Stimulated activated CD8-positive, alpha-beta memory T cell treated with anti-CD3 and anti-CD28 coated beads, Interleukin-7, amount 100 ng/mL, for 1 hour (primary cell): ENCODE data around the gene CHST8.
"Not testable (repeated sequence)": the region's sequence is repeated elsewhere in the genome, so short reads cannot be mapped to it uniquely, and the experiment has no call there.

ENCODE experiments used
- DNase-seq, 2 donors: peaks; one replicate each; pipeline ENCODE4 v3.0.0-alpha.2; 2020; ENCODE audit warnings: low read depth in 2 of 2

The CHST8 gene

GRCh38 chr19:33689138-33689746, 67.5 kb downstream of the CHST8 start:
- DNase-seq = no peak

GRCh38 chr19:33689868-33690267, 68.1 kb downstream of the CHST8 start:
- no peak for DNase-seq

GRCh38 chr19:33690378-33691029, 68.8 kb downstream of the CHST8 start:
- no peak for DNase-seq

GRCh38 chr19:33691030-33691427, 69.3 kb downstream of the CHST8 start:
- no peak for DNase-seq

GRCh38 chr19:33691736-33692135, 70.0 kb downstream of the CHST8 start:
- no peak for DNase-seq

DNA sequence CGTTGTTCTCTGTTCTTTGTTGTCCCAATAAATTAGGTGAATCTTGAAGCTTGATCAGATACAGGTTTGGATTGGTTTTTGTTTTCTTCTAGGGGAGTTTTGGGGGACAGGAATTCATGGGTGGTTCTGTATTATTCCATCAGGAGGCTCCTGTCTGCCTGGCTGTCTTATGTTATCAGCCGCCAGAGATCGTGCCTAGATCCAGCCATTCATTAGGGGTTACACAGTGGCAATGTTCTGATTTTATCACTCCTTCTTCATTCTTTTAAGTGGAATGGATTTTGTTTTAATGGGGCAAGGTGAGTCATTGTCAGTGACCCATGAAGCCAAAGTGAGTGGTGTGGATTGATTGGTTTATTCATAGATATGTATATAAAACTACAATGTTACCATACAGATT, 71.9 kb downstream of the CHST8 start:
- DNase-seq = no peak

DNA sequence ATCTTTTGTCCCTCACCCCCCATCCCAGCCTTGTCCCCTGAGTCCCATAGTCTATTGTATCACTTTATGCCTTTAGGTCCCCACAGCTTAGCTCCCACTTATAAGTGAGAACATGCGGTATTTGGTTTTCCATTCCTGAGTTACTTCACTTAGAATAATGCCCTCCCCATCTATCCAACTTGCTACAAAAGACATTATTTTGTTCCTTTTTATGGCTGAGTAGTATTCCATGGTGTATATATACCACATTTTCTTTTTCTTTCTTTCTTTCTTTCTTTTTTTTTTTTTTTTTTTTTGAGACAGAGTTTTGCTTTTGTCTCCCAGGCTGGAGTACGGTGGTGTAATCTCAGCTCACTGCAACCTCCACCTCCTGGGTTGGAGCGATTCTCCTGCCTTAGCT, 73.8 kb downstream of the CHST8 start:
- not testable (repeated sequence) for DNase-seq

GRCh38 chr19:33697766-33698165, 76.0 kb downstream of the CHST8 start:
- no peak for DNase-seq

DNA sequence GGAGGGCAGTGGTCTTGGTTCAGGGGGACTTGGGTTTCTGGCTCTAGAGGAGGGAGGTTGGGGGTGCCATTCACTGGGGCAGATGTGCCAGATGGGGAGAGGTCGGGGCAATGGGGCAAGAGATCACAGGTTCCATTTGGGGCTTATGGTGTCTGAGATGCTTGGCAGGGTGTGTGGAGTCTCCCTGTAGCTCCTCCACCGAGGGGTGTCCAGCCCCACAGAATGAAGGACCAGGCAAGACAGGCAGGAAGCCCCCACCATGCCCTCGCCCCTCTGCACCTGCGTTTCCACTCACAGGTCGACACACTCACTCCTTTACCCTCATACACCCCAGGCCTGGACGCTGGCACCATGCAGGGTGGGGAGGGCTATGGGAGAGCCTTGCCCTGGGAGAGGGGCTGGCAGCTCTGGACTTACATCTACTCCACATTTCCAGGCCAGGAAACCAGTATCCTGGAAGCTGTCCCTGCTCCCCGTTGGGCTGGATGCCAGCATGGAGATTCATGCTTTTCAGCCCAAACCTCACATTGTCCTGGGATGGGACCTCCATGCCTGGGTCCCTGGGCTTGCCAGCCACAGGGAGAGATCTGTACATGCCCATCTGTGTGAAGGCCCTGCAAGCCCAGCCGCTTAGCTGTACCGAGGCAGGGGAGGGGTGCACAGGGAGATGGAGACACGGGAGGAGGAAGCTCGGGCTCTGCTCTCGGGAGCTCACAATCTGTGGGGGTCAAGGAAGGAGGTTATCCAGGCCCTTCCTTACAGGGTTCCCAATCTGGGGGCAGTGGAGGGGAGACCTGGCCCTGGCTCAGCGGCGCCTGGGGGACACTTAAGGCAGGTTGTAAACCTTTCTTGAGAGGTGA, 77.1 kb downstream of the CHST8 start:
- DNase-seq = no peak

DNA sequence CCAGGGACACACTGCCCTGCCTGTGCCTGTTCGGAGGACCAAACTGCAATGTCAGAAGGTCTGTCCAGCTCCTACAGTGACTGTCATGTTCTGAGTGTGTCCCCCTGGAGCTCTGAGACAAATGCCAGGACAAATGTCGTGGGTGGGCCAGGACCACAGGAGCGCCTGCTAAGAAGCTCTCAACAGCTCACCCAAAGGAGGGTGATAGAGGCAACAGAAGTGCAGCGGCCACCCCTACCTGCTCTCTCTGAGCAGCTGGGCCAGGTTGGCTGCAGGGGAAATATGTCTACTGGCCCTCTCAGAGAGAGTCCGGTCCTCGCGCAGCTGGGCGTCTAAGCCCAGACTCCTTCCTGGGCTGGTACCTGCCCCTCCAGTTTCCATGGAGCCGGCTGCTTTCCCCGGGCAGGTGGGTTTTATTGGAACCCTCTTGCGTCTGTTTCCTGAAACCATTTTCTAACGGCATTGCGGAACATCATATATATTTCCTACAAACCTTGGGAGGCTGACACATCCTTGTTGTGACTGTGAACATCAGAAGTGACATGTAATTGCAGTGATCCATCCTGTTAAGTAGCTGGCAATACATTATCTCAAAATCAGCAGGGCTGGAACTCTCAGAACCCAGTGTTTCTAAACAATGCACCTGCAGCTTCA, 78.1 kb downstream of the CHST8 start:
- DNase-seq = no peak

- DNase-seq = no peak
Measured at GRCh38 chr19:33700408-33701013, 78.8 kb downstream of the CHST8 start.

DNA sequence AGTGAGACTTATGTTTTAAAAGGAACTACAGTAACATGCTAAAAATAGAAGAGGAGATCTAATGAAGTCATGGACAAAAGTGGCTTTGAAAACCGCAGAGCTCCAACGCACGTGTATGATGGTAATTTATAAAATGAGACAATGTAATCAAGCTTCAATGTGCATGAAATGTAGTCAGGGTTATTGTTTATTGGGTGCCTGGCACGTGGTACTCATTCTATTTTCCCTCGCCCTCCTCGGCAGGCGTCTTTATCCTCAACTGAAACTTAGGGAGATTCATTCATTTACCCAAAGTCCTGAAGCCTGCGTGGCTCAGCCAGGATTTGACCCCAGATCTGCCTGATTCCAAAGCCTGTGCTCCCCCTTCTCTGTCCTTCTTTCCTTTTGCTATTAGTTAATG, 79.8 kb downstream of the CHST8 start:
- DNase-seq = no peak

DNA sequence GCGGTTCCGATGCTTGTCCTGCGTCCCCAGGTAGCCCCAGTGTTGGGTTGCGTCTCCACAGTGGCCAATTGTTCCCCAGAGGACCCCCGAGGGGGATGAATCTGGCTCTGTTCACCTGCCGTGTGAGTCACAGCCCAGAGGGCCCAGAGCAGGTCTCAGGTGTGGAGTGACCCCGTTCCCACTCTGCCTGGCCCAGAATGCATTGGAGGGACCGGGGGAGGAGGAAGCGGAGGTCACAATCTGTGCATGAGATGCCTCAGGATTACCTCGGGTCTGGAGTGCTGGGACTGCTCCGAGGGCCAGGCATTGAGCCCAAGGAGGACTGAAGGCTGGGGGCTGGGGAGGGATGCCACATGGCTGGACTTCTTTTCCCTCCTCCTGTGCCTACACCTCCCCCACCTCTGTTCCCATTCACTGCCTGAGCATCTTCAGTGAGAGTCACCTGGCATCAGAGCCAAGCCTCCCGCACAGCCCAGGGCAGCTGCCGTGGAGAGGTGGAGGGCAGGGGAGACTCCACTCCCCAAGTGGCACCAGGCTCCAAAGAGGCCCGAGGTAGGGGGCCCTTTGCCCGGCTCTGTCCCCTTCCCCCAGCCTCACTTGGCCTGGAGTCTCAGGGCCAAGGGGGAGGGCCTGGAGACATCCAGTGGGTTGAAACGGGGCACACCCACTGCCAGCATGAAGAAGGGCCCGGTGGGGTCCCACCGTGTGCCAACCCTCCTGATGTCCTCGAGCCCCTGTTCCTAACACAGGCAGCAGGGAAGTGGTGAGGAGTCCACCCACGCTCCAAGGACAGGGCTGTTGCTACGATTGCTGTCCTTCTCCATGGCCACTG, 81.1 kb downstream of the CHST8 start:
- DNase-seq = no peak

DNA sequence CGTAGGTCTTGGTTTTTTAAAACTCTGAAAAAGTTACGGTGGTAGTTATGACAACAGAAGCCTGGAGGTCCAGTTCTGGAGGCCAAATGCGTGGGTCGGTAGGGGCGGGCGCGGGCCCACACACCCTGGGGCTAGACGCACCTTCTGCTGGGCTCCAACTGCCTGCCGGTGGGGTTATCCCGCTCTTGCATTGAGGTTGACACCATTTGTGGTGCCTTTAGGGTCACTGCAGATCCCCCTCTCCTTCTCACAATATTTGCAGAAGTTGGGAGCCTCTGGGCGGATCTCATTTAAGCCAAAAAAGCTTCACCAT, 81.6 kb downstream of the CHST8 start:
- no peak for DNase-seq

DNA sequence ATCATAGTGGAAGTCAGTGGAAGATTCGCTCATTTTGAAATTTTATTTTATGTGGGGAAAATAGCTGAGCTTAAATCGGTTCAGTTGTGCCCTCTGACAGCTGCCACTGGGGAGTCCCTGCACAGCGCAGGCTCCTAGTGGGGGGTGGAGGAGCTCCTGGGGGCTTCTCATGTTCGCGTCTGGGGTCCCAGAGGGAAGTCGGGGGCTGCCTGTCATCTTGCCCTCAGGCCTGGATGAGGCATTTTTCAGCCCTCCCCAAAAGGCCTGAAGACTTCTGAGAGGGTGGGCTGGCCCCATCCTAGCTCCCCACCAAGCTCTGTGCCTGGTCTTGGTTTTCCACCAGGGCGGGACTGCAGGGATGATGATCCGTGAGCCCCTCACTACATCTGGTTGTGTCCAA, 82.1 kb downstream of the CHST8 start:
- DNase-seq = no peak

- DNase-seq = no peak
Measured at GRCh38 chr19:33704271-33704670, 82.5 kb downstream of the CHST8 start.

DNA sequence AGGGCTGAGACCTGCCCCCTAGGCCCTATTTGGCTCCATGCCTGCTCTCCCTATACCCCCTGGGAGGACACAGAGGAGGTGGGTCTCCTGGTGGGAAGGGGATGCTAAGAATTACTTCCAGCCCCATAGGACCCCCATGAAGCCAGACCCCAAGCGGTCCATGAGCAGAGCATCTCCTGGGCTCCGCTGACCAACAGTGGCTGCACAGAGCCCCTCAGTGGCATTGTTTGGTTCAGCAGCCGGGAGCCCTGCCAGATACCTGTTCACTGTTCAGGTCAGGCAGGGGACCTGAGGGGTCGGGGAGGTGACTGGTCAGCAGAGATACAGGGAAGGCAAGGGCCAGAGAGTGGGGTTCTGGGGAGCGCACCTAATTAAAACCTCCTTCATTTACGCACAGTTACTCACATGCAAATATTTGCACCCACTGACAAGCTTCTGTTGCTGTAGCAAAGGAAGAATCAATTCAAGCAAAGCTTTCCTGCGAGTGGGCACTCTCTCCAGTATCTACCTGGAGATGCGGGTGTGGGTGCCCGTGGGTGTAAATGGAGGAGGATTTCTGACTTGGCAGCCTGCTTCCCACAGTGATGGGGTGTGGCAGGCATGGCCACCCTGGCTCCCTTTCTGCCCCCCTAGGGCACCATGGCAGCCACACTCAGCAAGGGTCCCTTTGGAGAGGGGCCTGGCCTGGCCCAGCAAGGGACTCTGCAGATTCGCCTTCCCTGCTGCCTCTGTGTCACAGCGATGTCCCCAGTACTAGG, 83.5 kb downstream of the CHST8 start:
- no peak for DNase-seq

GRCh38 chr19:33705860-33706259, 84.1 kb downstream of the CHST8 start:
- DNase-seq = no peak

GRCh38 chr19:33706631-33707030, 84.9 kb downstream of the CHST8 start:
- DNase-seq = no peak

DNA sequence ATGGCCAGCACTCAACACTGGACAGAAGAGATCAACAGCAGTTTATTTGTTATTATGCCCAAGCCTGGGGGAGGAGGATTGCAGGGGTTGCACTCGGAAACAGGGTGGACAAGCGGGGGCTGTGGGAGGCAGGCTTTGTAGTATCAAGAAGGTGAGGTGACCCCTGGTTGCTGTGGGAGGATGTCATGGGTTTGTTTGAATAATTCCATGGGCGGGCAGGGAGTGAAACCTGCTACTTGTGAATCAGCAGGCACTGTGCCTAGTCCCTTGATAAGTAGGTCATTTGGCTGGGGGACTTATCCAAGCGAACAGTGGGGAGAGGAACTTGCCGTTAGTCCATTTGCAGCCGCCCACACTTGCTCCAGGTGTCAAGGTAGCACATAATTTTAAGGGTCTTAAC, 90.5 kb downstream of the CHST8 start:
- no peak for DNase-seq

DNA sequence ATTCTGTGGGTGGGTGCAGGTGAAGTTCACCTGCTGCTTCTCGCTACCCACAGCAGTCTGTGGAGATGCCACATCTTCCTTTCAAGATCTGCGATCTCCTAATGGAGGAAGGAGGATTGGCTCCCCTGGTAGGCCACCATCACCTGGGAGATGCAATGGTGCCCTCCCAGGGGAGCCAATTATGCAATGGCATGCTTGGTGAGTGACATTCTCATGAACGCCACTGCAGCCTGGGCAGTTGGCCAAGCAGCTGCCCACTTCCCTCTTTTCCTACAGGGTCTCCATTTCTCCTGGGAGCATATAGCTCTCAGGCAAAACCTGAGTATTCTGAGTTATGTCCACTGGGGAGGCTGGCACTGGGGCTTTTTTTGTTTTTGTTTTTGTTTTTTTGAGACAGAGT, 91.4 kb downstream of the CHST8 start:
- no peak for DNase-seq
